GM18907 (cell line): ENCODE results near the gene RLF.
"Not testable (repeated sequence)": the region's sequence is repeated elsewhere in the genome, so short reads cannot be mapped to it uniquely, and the experiment has no call there.

Source experiments
- ATAC-seq: cut with Tn5 transposase; IDR thresholded peaks from one replicate; pipeline ENCODE4 v1.9.1; 2021; ENCODE audit warnings: mild to moderate bottlenecking, moderate library complexity; ENCODE audit not compliant: unreplicated experiment

The RLF gene

GRCh38 chr1:40171036-40171435 lies 9.8 kb downstream of the RLF start:
- ATAC-seq, result no peak

GRCh38 chr1:40174788-40175187 lies 13.6 kb downstream of the RLF start:
- ATAC-seq, result no peak

- ATAC-seq, result not testable (repeated sequence)
These were observed 15.8 kb downstream of the RLF start for GRCh38 chr1:40176989-40177388.

- ATAC-seq, result no peak
These were observed 17.0 kb downstream of the RLF start for GRCh38 chr1:40178200-40178599.

GRCh38 chr1:40179496-40180089 lies 18.4 kb downstream of the RLF start:
- ATAC-seq, result no peak

- no peak for ATAC-seq
These were observed 22.0 kb downstream of the RLF start for GRCh38 chr1:40183055-40183710.

- ATAC-seq, result no peak
These were observed 23.0 kb downstream of the RLF start for GRCh38 chr1:40184193-40184592.

GRCh38 chr1:40185951-40186864 lies 25.0 kb downstream of the RLF start:
- peak; percentile 90 for ATAC-seq

- no peak for ATAC-seq
These were observed 26.2 kb downstream of the RLF start for GRCh38 chr1:40187399-40187798.

GRCh38 chr1:40194639-40195038 lies 33.5 kb downstream of the RLF start:
- not testable (repeated sequence) for ATAC-seq

GRCh38 chr1:40197656-40198055 lies 36.5 kb downstream of the RLF start:
- no peak for ATAC-seq

- ATAC-seq, result no peak
These were observed 37.9 kb downstream of the RLF start for GRCh38 chr1:40199126-40199525.

GRCh38 chr1:40204856-40205255 lies 43.7 kb downstream of the RLF start:
- no peak for ATAC-seq

GRCh38 chr1:40210511-40211204 lies 49.5 kb downstream of the RLF start:
- no peak for ATAC-seq

- no peak for ATAC-seq
These were observed 57.1 kb downstream of the RLF start for GRCh38 chr1:40218333-40218732.

GRCh38 chr1:40221471-40221905 lies 60.3 kb downstream of the RLF start:
- ATAC-seq, result not testable (repeated sequence)

GRCh38 chr1:40221977-40222772 lies 61.0 kb downstream of the RLF start:
- ATAC-seq, result no peak

- no peak for ATAC-seq
These were observed 62.9 kb downstream of the RLF start for GRCh38 chr1:40224040-40224439.

- no peak for ATAC-seq
These were observed 65.0 kb downstream of the RLF start for GRCh38 chr1:40226192-40226591.

GRCh38 chr1:40232444-40232843 lies 71.3 kb downstream of the RLF start:
- peak; percentile 91 for ATAC-seq
